ENCODE results near the gene BRINP2.
"Not testable (repeated sequence)": the region's sequence is repeated elsewhere in the genome, so short reads cannot be mapped to it uniquely, and the experiment has no call there.

Gene BRINP2

DNA sequence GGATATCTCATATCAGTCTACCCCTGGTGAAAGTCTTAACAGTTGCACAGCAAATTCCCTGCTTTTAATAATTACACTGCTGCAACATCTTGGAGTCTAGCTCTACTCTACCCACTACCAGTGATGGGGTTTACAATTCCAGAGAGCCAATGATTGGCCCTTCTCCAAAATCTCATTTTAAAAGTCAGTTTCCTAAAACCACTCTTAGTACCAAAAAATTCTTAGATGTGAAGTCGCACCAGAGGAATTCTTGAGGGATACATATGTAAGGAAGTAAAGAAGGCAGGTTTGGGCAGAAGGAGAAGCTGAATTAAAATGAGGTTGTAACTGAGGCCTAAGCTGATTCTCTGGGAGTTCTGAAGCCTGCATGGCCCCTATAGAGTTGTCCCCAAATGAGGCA, 129.7 kb downstream of the BRINP2 start:
- DNase-seq (no peak), ATAC-seq (no peak)
- no peak overlapping the region for H3K4me3 Mint-ChIP-seq
- peaks cover 8% of the 10 kb centered on the region for H3K9me3 Mint-ChIP-seq
- H3K4me1 Mint-ChIP-seq, result no peaks in the 10 kb centered on the region
- H3K27ac Mint-ChIP-seq, result no peak overlapping the region
- no peaks in the 10 kb centered on the region for H3K36me3 Mint-ChIP-seq (ENCODE audit: low read depth)
- no peaks in the 10 kb centered on the region for H3K27me3 Mint-ChIP-seq

DNA sequence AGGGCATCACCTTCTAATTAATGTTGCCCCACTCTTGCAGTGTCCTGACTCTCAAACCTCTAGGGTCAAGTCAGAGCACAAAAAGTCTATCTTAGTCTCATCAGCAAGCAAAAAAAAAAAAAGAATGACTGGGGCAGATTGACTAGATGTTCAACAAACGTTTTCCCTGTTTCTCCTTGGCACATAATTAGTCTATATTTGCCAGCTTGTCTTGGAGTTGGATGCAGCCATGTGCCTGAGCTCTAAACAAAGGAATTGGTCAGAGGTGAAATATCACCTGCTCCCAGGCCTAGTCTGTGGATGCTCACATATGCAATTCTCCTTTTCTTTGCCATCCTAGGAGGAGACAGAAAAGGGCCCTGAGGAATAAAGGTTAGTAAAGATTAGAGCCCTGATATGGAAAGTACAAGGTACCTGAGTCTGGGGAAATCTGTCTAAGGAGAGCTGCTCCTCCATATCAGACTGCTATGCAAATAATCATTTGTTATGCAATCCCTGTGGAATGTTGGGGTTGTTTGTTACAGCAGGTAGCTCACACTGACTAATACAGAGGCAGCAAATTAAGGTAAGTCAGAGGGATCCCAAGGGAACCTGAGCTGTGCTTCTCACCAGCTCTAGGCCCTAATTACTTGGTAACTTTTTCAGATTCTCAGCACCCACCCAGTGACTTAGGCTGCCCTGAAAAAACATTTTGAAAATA, 130.8 kb downstream of the BRINP2 start:
- H3K4me1 Mint-ChIP-seq, result no peaks in the 10 kb centered on the region

DNA sequence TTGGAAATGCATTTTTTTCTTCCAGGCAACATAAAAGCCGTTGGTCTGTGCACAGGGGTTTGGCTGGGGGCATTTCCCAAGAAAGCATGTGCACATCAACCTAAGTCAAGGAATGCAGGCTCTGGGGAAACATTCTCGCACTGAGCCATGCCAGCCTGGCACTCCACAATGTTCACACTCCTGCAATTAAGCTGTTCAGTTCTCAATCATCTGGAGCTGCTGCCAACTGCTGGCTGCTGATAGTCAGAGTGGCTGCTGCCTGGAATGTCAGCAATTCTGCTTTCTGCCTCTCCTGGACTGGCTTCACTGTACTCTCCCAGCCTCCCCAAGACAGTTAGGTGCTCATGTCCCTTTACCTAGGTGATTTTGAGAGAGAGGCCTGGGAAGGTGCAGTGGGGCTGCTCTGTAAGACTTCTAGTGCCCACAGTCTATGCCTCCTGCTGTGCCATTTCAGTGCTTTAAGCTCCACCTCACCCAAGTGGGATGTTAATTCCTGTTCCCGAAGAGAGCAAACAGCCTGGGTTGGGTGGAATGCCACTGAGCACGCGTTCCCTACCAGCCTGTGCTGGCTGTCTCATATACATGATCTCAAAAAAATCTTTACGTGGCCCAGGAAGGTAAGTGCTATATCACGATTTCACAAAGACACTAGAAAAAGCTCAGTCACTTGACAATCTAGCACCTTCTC, 131.7 kb downstream of the BRINP2 start:
- no peaks in the 10 kb centered on the region for H3K4me1 Mint-ChIP-seq
- H3K27me3 Mint-ChIP-seq, result no peaks in the 10 kb centered on the region
- H3K36me3 Mint-ChIP-seq (ENCODE audit: low read depth), result no peaks in the 10 kb centered on the region
- no peak overlapping the region for H3K4me3 Mint-ChIP-seq
- DNase-seq (no peak), ATAC-seq (no peak)
- H3K9me3 Mint-ChIP-seq, result no peaks in the 10 kb centered on the region
- no peak overlapping the region for H3K27ac Mint-ChIP-seq

More for the DNA sequence above, 130.8 kb downstream of the BRINP2 start:
- H3K27ac Mint-ChIP-seq, result no peak overlapping the region
- no peaks in the 10 kb centered on the region for H3K36me3 Mint-ChIP-seq (ENCODE audit: low read depth)
- DNase-seq (no peak), ATAC-seq (no peak)
- H3K27me3 Mint-ChIP-seq, result no peaks in the 10 kb centered on the region
- no peak overlapping the region for H3K4me3 Mint-ChIP-seq
- peaks cover 2% of the 10 kb centered on the region for H3K9me3 Mint-ChIP-seq

DNA sequence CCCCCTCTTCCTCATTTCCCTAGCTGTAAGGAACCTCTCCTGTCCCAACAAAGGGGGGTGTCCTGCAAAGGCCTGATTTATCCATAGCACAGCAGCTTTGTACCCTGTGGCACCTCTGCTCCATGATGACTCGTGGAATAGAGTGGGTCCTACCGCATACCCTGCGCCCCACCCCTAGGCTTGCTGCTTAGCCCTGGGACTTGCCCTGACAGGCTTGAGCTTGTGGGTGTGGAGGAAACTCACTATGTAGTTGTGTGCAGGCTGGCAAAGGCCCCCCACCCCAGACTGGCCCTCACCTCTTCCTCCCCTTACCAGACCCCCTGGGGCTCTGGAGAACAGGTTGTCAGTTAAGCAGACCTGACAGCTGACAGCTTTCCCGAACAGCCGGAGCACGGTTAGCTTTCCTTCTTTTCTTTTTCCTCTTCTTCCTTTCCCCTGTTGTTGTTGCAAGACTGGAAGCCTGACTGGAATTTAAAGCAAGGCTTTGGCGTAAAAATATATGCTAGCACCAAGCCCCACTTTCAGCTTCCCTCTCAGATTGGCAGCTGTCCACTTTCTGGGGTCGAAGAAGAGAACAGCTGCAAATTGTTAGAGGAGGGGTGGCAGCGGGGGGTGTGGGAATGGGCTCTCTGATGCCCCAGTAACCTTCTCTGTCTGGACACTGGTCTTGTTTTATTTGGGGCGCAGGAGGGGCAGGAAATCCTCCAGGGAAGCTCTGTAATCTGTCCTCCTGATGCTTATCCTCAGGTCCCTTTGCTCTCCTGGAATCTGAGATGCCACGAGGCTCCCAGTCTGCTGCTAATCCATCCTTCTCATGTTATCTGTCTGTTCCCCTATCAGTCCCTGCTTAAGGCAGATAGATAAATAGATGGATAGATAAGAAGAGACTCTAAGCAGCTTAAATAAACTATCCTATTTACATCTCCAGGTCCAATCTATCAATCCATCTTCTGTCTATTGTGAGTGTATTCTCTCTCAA, 134.6 kb downstream of the BRINP2 start:
- no peak for DNase-seq
- no peak overlapping the region for H3K27ac Mint-ChIP-seq
- ATAC-seq, result no peak

DNA sequence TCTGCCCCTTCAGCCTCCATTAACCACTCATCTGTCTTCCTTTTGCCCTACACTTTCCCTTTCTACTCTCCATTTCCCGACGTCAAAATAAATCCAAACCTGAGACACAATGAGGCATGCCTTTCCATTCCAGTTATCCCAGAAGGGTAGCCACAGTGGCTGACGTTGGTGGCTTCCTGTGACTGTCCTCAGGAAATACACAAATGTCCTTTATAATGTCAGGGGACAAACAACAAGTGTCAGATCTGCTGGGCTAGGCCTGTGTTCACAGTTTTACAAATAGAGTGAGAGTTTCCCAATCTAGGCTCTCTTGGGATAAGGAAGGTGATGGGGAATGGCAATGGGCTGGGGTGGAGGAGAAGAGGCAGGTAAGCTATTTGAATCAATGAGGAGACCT, 135.3 kb downstream of the BRINP2 start:
- ATAC-seq, result no peak
- H3K36me3 Mint-ChIP-seq (ENCODE audit: low read depth), result no peaks in the 10 kb centered on the region

More for the DNA sequence above, 134.6 kb downstream of the BRINP2 start:
- H3K36me3 Mint-ChIP-seq (ENCODE audit: low read depth), result no peaks in the 10 kb centered on the region
- H3K4me3 Mint-ChIP-seq, result no peak overlapping the region
- H3K4me1 Mint-ChIP-seq, result no peaks in the 10 kb centered on the region
- no peaks in the 10 kb centered on the region for H3K27me3 Mint-ChIP-seq
- peaks cover 4% of the 10 kb centered on the region for H3K9me3 Mint-ChIP-seq

DNA sequence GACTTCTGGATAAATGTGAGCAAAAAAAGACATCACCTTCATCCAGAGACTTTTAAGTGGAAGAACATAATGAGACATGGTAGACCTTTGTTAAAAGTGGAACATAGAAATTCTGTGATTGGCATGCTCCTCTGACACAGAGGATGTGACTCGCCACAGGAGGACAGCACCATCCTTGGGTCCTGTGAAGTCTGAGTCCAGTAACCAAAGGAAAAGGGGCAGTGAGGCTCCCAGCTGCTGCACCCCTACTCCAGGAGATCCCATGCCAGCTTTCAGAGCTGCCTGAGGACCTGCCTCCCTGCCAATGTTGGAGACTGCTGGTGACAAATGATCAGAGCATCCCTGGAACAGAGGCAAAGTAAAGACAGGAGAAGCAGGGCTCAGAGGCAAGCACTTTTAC, 136.2 kb downstream of the BRINP2 start:
- DNase-seq, result no peak
- Mint-ChIP-seq H3K27me3 (no peaks in the 10 kb centered on the region), H3K4me3 (no peak overlapping the region), H3K27ac (no peak overlapping the region), H3K36me3 (ENCODE audit: low read depth) (no peaks in the 10 kb centered on the region), H3K9me3 (peaks cover 4% of the 10 kb centered on the region), H3K4me1 (no peaks in the 10 kb centered on the region)
- ATAC-seq, result no peak

More for the DNA sequence above, 135.3 kb downstream of the BRINP2 start:
- Mint-ChIP-seq H3K9me3 (peaks cover 4% of the 10 kb centered on the region), H3K4me1 (no peaks in the 10 kb centered on the region), H3K27ac (no peak overlapping the region), H3K27me3 (no peaks in the 10 kb centered on the region), H3K4me3 (no peak overlapping the region)
- DNase-seq, result no peak

DNA sequence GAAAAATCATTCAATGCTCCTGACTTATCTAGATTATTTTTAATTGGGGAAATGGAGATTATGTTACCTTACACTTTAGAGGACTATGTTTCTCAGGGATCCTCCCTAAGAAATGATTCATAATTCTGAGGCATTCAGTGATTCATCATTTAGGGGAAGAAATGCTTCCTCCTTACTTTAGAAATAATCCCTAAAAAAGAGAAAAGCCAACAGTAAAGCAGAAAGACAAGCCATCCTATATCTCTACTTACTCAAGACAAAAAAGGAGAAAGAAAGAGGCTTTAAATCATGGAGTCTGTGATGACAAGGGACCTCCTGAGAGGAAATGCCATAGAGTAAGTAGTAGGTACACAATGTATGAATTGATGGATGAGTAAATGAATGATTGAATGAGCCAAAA, 137.0 kb downstream of the BRINP2 start:
- Mint-ChIP-seq H3K9me3 (peaks cover 4% of the 10 kb centered on the region), H3K27ac (no peak overlapping the region), H3K4me3 (no peak overlapping the region), H3K36me3 (ENCODE audit: low read depth) (no peaks in the 10 kb centered on the region), H3K4me1 (no peaks in the 10 kb centered on the region), H3K27me3 (no peaks in the 10 kb centered on the region)
- no peak for DNase-seq
- no peak for ATAC-seq

DNA sequence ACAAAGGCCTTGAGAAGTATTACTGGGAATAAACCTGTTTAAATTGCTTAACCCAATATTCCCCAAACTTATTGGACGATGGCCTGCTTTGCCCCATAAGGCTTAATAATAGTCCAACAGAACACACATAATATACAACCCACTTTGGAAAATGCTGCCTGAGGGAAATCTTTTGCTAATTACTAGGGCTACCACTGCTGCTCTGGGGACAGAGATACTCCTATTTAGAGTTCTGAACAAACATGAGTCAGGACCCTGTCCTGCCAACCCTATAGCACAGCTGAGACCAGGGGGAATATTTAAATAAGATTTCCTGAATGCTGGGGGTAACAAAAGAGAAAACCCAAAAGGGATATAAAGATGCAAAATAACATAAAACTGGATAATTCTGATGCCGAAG, 139.1 kb downstream of the BRINP2 start:
- Mint-ChIP-seq H3K4me1 (no peaks in the 10 kb centered on the region), H3K4me3 (no peak overlapping the region), H3K36me3 (ENCODE audit: low read depth) (no peaks in the 10 kb centered on the region), H3K27me3 (no peaks in the 10 kb centered on the region), H3K9me3 (peaks cover 5% of the 10 kb centered on the region), H3K27ac (no peak overlapping the region)
- ATAC-seq, result no peak
- no peak for DNase-seq

DNA sequence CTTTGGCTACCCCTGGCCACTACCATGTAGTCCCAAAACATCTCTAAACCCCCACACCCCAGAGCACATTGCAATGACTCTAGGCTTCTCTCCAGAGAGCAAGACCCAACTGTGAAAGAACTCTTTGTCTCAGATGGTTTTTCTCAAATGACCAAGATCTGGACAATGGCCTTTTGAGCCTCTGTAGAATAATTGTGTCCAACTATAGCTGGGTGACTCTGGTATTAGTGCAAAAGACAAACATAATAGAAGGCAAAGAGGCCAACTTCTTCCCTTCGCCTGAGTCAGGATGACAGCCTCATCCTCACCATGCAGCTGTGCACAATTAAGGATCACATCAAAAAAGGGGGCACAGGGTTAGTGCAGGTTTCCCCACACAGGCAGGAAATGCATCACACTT, 139.6 kb downstream of the BRINP2 start:
- DNase-seq (no peak), ATAC-seq (no peak)
- Mint-ChIP-seq H3K36me3 (ENCODE audit: low read depth) (no peaks in the 10 kb centered on the region), H3K4me3 (no peak overlapping the region), H3K27ac (no peak overlapping the region), H3K27me3 (no peaks in the 10 kb centered on the region), H3K9me3 (peaks cover 8% of the 10 kb centered on the region), H3K4me1 (no peaks in the 10 kb centered on the region)

DNA sequence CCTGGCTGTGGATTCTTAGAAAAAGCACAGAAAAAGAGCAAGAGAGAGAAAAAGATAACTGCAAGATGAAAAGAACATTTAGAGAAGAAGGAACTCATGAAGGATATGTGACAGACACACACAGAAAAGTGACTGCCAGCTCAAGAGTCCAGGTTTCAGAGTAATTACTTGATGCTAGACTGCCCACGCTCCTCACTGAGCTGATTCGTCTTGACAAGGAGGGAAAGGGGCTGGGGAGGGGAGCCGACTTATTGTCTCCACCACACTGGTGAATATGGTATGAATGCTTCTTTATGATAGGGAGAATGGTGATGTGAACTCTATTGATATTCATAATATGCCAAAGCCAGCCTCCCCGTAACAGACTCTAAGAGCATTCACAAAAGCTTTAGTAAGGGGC, 140.4 kb downstream of the BRINP2 start:
- no peaks in the 10 kb centered on the region for H3K27me3 Mint-ChIP-seq
- H3K4me1 Mint-ChIP-seq, result no peaks in the 10 kb centered on the region
- DNase-seq, result no peak
- no peaks in the 10 kb centered on the region for H3K36me3 Mint-ChIP-seq (ENCODE audit: low read depth)
- H3K4me3 Mint-ChIP-seq, result no peak overlapping the region
- no peak overlapping the region for H3K27ac Mint-ChIP-seq
- no peak for ATAC-seq
- H3K9me3 Mint-ChIP-seq, result peaks cover 8% of the 10 kb centered on the region

DNA sequence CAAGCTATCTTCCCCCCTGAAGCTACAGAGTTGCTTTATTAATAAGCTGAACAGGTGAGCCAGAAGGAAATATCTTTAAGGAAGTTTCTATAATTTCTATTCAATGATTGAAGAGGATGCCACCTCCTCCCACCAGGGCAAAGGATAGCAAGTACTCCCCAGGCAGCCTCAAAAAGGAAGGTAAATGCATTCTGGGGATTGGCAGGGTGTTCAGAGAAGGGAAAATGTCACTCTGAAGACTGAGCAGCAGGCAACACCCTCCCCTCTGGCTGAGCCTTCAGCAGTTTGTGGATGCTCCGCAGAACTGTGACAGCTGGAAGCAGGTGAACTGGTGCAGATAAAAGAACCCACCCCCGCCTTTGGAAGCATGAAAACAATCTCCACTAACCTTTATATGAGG, 140.8 kb downstream of the BRINP2 start:
- no peak overlapping the region for H3K27ac Mint-ChIP-seq
- no peaks in the 10 kb centered on the region for H3K4me1 Mint-ChIP-seq
- ATAC-seq (no peak), DNase-seq (no peak)
- no peaks in the 10 kb centered on the region for H3K36me3 Mint-ChIP-seq (ENCODE audit: low read depth)
- peaks cover 8% of the 10 kb centered on the region for H3K9me3 Mint-ChIP-seq
- no peak overlapping the region for H3K4me3 Mint-ChIP-seq
- H3K27me3 Mint-ChIP-seq, result no peaks in the 10 kb centered on the region

DNA sequence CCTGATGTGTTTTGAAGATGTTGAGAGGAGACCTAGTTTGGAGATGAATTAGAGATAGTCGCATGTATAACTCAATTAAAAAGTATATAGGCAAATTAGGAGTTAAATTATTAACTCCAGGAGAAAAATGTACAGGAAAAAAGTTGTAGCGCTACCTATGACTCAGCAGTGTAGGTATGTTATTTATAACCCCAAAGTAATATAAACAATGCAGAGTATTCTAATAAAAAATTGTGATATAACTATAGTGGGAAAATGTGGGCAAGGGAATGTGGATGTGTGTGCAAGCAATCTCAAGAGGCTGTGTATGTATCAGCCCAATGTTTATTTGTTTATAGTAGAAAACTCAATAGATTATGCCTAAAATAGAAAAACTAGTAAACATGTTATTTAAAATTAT, 144.5 kb downstream of the BRINP2 start:
- ATAC-seq, result no peak
- Mint-ChIP-seq H3K27me3 (no peaks in the 10 kb centered on the region), H3K4me3 (no peak overlapping the region), H3K4me1 (no peaks in the 10 kb centered on the region), H3K36me3 (ENCODE audit: low read depth) (no peaks in the 10 kb centered on the region), H3K27ac (no peak overlapping the region), H3K9me3 (peaks cover 15% of the 10 kb centered on the region)
- no peak for DNase-seq

DNA sequence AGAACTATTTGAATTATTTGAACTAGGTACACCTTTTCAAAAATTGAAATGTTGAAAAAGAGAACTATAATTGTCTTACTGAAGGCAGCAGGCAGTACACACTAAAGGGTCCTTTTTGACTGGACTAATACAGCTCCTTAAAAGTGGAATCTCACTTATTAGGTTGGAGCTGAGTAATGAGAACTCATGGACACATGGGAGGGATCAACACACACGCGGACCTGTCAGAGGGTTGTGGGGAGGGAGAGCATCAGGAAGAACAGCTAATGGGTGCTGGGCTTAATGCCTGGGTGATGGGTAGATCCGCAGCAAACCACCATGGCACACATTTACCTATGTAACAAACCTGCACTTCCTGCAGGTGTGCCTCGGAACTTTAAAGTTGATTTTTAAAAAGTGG, 145.0 kb downstream of the BRINP2 start:
- no peak overlapping the region for H3K27ac Mint-ChIP-seq
- H3K36me3 Mint-ChIP-seq (ENCODE audit: low read depth), result no peaks in the 10 kb centered on the region
- H3K9me3 Mint-ChIP-seq, result peaks cover 17% of the 10 kb centered on the region
- no peak for DNase-seq
- ATAC-seq, result no peak
- no peaks in the 10 kb centered on the region for H3K4me1 Mint-ChIP-seq
- H3K27me3 Mint-ChIP-seq, result no peaks in the 10 kb centered on the region
- no peak overlapping the region for H3K4me3 Mint-ChIP-seq

DNA sequence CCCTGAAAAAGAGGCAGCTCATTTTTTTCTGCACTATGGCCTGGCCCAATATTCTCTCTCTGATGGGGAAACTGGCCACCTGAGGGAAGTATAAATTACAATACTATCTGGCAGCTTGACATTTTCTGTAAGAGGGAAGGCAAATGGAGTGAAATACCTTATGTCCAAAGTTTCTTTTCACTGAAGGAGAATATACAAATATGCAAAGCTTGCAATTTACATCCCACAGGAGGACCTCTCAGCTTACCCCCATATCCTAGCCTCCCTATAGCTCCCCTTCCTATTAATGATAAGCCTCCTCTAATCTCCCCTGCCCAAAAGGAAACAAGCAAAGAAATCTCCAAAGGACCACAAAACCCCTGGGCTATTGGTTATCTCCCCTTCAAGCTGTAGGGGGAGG, 150.7 kb downstream of the BRINP2 start:
- ATAC-seq; H3K36me3 Mint-ChIP-seq (ENCODE audit: low read depth): not testable (repeated sequence)

DNA sequence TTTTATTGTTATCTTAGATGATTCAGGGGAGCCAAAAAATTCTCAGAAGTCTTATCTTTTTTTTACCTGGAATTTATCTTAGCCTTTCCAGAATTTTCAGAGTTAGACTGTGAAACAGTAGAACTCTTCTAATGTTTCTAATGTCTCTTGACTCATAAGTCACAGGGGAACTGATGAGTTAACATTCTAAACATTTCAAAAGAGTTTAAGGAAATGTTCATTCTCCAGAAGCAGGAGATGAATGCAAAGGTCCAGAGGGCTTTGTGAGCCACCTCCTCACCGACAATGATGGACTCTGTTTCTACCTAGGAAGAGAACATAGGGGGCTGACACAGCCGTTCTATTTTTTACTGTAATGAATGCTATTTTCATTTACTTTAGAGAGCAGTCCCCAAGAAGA, 157.5 kb downstream of the BRINP2 start:
- ATAC-seq (no peak), DNase-seq (no peak)
- Mint-ChIP-seq H3K9me3 (peaks cover 7% of the 10 kb centered on the region), H3K4me3 (no peak overlapping the region), H3K27ac (no peak overlapping the region), H3K27me3 (no peaks in the 10 kb centered on the region), H3K4me1 (no peaks in the 10 kb centered on the region), H3K36me3 (ENCODE audit: low read depth) (no peaks in the 10 kb centered on the region)

More for the DNA sequence above, 150.7 kb downstream of the BRINP2 start:
- H3K27ac Mint-ChIP-seq, H3K4me3 Mint-ChIP-seq, H3K27me3 Mint-ChIP-seq, DNase-seq, H3K4me1 Mint-ChIP-seq: not testable (repeated sequence)
- H3K9me3 Mint-ChIP-seq, result peaks cover 13% of the 10 kb centered on the region
